Liver (tissue), 3 donors: ENCODE measurements around the gene EML2.

ENCODE experiments used
- ATF3 ChIP-seq: IDR thresholded peaks from 2 replicates; pipeline ENCODE4 v1.6.1; 2016; ENCODE audit warnings: antibody characterized with exemption
- CTCF ChIP-seq: fragments of 150-350 bp; IDR thresholded peaks from 2 replicates; pipeline ENCODE4 v1.5.1; 2017; ENCODE audit warnings: improper control_type of control experiment, low read depth, low read length; ENCODE audit not compliant: missing input control
- EGR1 ChIP-seq, 2 donors: IDR thresholded peaks; 2 replicates each; pipeline ENCODE4 v1.6.1; 2016 to 2018; ENCODE audit warnings: antibody characterized with exemption in 2 of 2, low read depth in 2 of 2
- FOXA1 ChIP-seq: IDR thresholded peaks from 2 replicates; pipeline ENCODE4 v1.6.1; 2016; ENCODE audit warnings: antibody characterized with exemption
- RAD21 ChIP-seq, 2 donors: IDR thresholded peaks; 2 replicates each; pipeline ENCODE4 v1.6.1; 2016; ENCODE audit warnings: antibody characterized with exemption in 2 of 2, mild to moderate bottlenecking in 2 of 2
- REST ChIP-seq: IDR thresholded peaks from 2 replicates; pipeline ENCODE4 v1.6.1; 2016; ENCODE audit warnings: antibody characterized with exemption, mild to moderate bottlenecking
- RXRA ChIP-seq, 2 donors: IDR thresholded peaks; 2 replicates each; pipeline ENCODE4 v1.6.1; 2017 to 2018; ENCODE audit warnings: antibody characterized with exemption in 2 of 2, mild to moderate bottlenecking in 1 of 2
- TAF1 ChIP-seq: conservative IDR thresholded peaks from 2 replicates; pipeline ENCODE4 v1.6.1; 2016; ENCODE audit warnings: antibody characterized with exemption, mild to moderate bottlenecking
- YY1 ChIP-seq: IDR thresholded peaks from 2 replicates; pipeline ENCODE4 v1.6.1; 2016; ENCODE audit warnings: antibody characterized with exemption, mild to moderate bottlenecking
- ZBTB33 ChIP-seq: IDR thresholded peaks from 2 replicates; pipeline ENCODE4 v1.6.1; 2016; ENCODE audit warnings: antibody characterized with exemption
- donor health status: healthy.
- donor health status: healthy.

- TF ChIP-seq REST, result no peak
- no peak for TF ChIP-seq CTCF
- TF ChIP-seq RAD21 (IDR thresholded peaks at IDR 0.05), result no peak
- TF ChIP-seq YY1, result no peak
- TF ChIP-seq RXRA (IDR thresholded peaks at IDR 0.05), result no peak
- no peak for TF ChIP-seq ATF3
- TF ChIP-seq EGR1 (IDR thresholded peaks at IDR 0.05; ENCODE audit: low read depth in 2 of 2), result no peak
- no peak for TF ChIP-seq ZBTB33
- no peak for TF ChIP-seq FOXA1
- no peak for TF ChIP-seq TAF1
These were observed 37.4 kb downstream of the EML2 start, which contains the start of gene GPR4 for GRCh38 chr19:45601524-45602374.
